Measurements from ENCODE around the gene SPSB4. TPM values are rescaled to one million over a fixed set of nuclear protein-coding genes. Genes with fewer than 3 reads are reported as not detected.
A peak's percentile ranks its signal among the peaks of the same experiment; 100 is the strongest.

Gene SPSB4
- total RNA-seq, 2 experiments from 2014 or later = not detected

- TF ChIP-seq CTCF (conservative IDR thresholded peaks at IDR 0.05; ENCODE audit: low read length) = no peak
- TF ChIP-seq EZH2phosphoT487 (IDR thresholded peaks at IDR 0.05; ENCODE audit: borderline replicate concordance, low read depth, low read length) = no peak
- ChIA-PET CTCF (ENCODE audit: unreplicated experiment) (no interaction called here), POLR2A (interaction anchor here (0.7 kb wide), 1 partner anchor 378 kb away, joined by 3 read pairs; no protein-coding TSS in a partner anchor)
- Histone ChIP-seq H3K27ac (ENCODE audit: low read depth, low read length, poor library complexity, severe bottlenecking) (no peak overlapping the region), H3K36me3 (ENCODE audit: insufficient read depth, low read length) (no peaks in the 10 kb centered on the region), H3K9me3 (ENCODE audit: low read length) (no peaks in the 10 kb centered on the region), H3K79me2 (ENCODE audit: insufficient read depth, low read depth, low read length) (no peaks in the 10 kb centered on the region), H2AFZ (ENCODE audit: low read length) (no peak overlapping the region), H3K4me1 (ENCODE audit: insufficient read depth, low read length, poor library complexity, severe bottlenecking) (no peaks in the 10 kb centered on the region), H3K4me3 (ENCODE audit: low read depth, low read length, poor library complexity, severe bottlenecking) (no peak overlapping the region), H4K20me1 (ENCODE audit: insufficient read depth, low read length) (no peaks in the 10 kb centered on the region), H3K9me2 (ENCODE audit: insufficient read depth, low read length) (no peaks in the 10 kb centered on the region), H3K4me2 (ENCODE audit: low read length) (no peak overlapping the region)
- no TSS peak for BruUV-seq (replicated peaks)
- no peak for DNase-seq (ENCODE audit: low spot score)
- intact Hi-C loops (cut with micrococcal nuclease; ENCODE audit: unreplicated experiment) = loop anchor here (10.0 kb wide), 1 partner anchor 91 kb away; no protein-coding TSS in a partner anchor
Measured at GRCh38 chr3:141104151-141104821, 53.1 kb downstream of the SPSB4 start.

GRCh38 chr3:141105828-141106628 is 54.9 kb downstream of the SPSB4 start:
- Histone ChIP-seq H3K36me3 (ENCODE audit: insufficient read depth, low read length) (no peaks in the 10 kb centered on the region), H3K79me2 (ENCODE audit: insufficient read depth, low read depth, low read length) (no peaks in the 10 kb centered on the region), H4K20me1 (ENCODE audit: insufficient read depth, low read length) (no peaks in the 10 kb centered on the region), H3K9me2 (ENCODE audit: insufficient read depth, low read length) (no peaks in the 10 kb centered on the region), H3K4me3 (ENCODE audit: low read depth, low read length, poor library complexity, severe bottlenecking) (no peak overlapping the region), H2AFZ (ENCODE audit: low read length) (no peak overlapping the region), H3K9me3 (ENCODE audit: low read length) (no peaks in the 10 kb centered on the region), H3K4me2 (ENCODE audit: low read length) (no peak overlapping the region), H3K27ac (ENCODE audit: low read depth, low read length, poor library complexity, severe bottlenecking) (no peak overlapping the region), H3K4me1 (ENCODE audit: insufficient read depth, low read length, poor library complexity, severe bottlenecking) (no peaks in the 10 kb centered on the region)
- intact Hi-C loops (cut with micrococcal nuclease; ENCODE audit: unreplicated experiment) = loop anchor here (1.0 to 10.0 kb wide), 3 partner anchors 89 to 208 kb away; no protein-coding TSS in a partner anchor
- peak; percentile 81 for DNase-seq (ENCODE audit: low spot score)
- CTCF ChIA-PET (ENCODE audit: unreplicated experiment) = no interaction called here
- TF ChIP-seq CTCF (conservative IDR thresholded peaks at IDR 0.05; ENCODE audit: low read length) = peak; percentile 93
- no peak for TF ChIP-seq EZH2phosphoT487 (IDR thresholded peaks at IDR 0.05; ENCODE audit: borderline replicate concordance, low read depth, low read length)
- BruUV-seq (replicated peaks) = no TSS peak
- POLR2A ChIA-PET = no interaction called here
